Coronary artery (tissue), 2 donors: ENCODE data around the gene LDAF1.
"Not testable (repeated sequence)": the region's sequence is repeated elsewhere in the genome, so short reads cannot be mapped to it uniquely, and the experiment has no call there.

Source experiments
- DNase-seq: peaks from one replicate; pipeline ENCODE4 v3.0.0-alpha.2; 2017; ENCODE audit warnings: low spot score
- H3K27ac ChIP-seq, 2 donors: fragments of 200-600 bp; sonication (generic); one replicate each; pipeline ENCODE4 v1.5.1; 2016 to 2019
- H3K4me3 ChIP-seq: fragments of 200-600 bp; sonication (generic); 2 replicates; pipeline ENCODE4 v1.5.1; 2016; ENCODE audit warnings: mild to moderate bottlenecking, moderate library complexity
- CTCF ChIP-seq: fragments of 200-600 bp; sonication (generic); IDR thresholded peaks from one replicate; pipeline ENCODE4 v1.5.1; 2019; ENCODE audit warnings: antibody characterized with exemption

LDAF1 gene

GRCh38 chr16:21185659-21186325 lies 27.3 kb downstream of the LDAF1 start:
- DNase-seq: no peak
- Histone ChIP-seq H3K4me3 (no peak overlapping the region), H3K27ac (no peak overlapping the region)
- TF ChIP-seq CTCF: no peak

GRCh38 chr16:21186326-21186691 lies 27.8 kb downstream of the LDAF1 start:
- H3K27ac ChIP-seq: no peak overlapping the region
- H3K4me3 ChIP-seq: no peak overlapping the region
- no peak for TF ChIP-seq CTCF
- no peak for DNase-seq

GRCh38 chr16:21189311-21189710 lies 30.8 kb downstream of the LDAF1 start:
- Histone ChIP-seq H3K27ac (no peak overlapping the region), H3K4me3 (no peak overlapping the region)
- TF ChIP-seq CTCF: no peak
- no peak for DNase-seq

GRCh38 chr16:21190013-21190412 lies 31.5 kb downstream of the LDAF1 start:
- DNase-seq: no peak
- no peak for TF ChIP-seq CTCF
- Histone ChIP-seq H3K27ac (no peak overlapping the region), H3K4me3 (no peak overlapping the region)

GRCh38 chr16:21190599-21190998 lies 32.1 kb downstream of the LDAF1 start:
- Histone ChIP-seq H3K27ac (no peak overlapping the region), H3K4me3 (no peak overlapping the region)
- TF ChIP-seq CTCF: no peak
- no peak for DNase-seq

- Histone ChIP-seq H3K4me3 (no peak overlapping the region), H3K27ac (no peak overlapping the region)
- no peak for DNase-seq
- TF ChIP-seq CTCF: no peak
Observed at GRCh38 chr16:21192991-21193390, 34.5 kb downstream of the LDAF1 start.

GRCh38 chr16:21194771-21195301 lies 36.4 kb downstream of the LDAF1 start:
- DNase-seq: no peak

GRCh38 chr16:21195330-21195729 lies 36.9 kb downstream of the LDAF1 start:
- H3K27ac ChIP-seq, DNase-seq, H3K4me3 ChIP-seq: not testable (repeated sequence)

More at GRCh38 chr16:21194771-21195301, 36.4 kb downstream of the LDAF1 start:
- Histone ChIP-seq H3K27ac (no peak overlapping the region), H3K4me3 (no peak overlapping the region)
- TF ChIP-seq CTCF: no peak
